Mammary epithelial cell (primary cell): ENCODE results near the gene ZBTB8A.

Experiments
- CTCF ChIP-seq, 2 donors: IDR thresholded peaks in 1 of 2; conservative IDR thresholded peaks in 1 of 2; 2 replicates each; pipeline ENCODE4 v1.5.1; 2011 to 2012; ENCODE audit warnings: inconsistent platforms in 2 of 2, low read length in 2 of 2, mild to moderate bottlenecking in 2 of 2, control low read depth in 1 of 2, low read depth in 1 of 2; ENCODE audit not compliant: insufficient read depth in 1 of 2; ENCODE audit errors: extremely low read depth in 1 of 2
- EZH2 ChIP-seq: IDR thresholded peaks from 2 replicates; pipeline ENCODE4 v1.6.1; 2012; ENCODE audit warnings: low read length, inconsistent platforms, borderline replicate concordance

GRCh38 chr1:32541064-32541566, 1.9 kb downstream of the ZBTB8A start:
- no peak for TF ChIP-seq EZH2
- no peak for TF ChIP-seq CTCF (conservative IDR thresholded peaks at IDR 0.05 in 1 of 2, IDR thresholded peaks at IDR 0.05 in 1 of 2; ENCODE audit: extremely low read depth in 1 of 2, insufficient read depth in 1 of 2, low read depth in 1 of 2, low read length in 2 of 2)
